ENCODE results near the gene C1QTNF2.

The C1QTNF2 gene

DNA sequence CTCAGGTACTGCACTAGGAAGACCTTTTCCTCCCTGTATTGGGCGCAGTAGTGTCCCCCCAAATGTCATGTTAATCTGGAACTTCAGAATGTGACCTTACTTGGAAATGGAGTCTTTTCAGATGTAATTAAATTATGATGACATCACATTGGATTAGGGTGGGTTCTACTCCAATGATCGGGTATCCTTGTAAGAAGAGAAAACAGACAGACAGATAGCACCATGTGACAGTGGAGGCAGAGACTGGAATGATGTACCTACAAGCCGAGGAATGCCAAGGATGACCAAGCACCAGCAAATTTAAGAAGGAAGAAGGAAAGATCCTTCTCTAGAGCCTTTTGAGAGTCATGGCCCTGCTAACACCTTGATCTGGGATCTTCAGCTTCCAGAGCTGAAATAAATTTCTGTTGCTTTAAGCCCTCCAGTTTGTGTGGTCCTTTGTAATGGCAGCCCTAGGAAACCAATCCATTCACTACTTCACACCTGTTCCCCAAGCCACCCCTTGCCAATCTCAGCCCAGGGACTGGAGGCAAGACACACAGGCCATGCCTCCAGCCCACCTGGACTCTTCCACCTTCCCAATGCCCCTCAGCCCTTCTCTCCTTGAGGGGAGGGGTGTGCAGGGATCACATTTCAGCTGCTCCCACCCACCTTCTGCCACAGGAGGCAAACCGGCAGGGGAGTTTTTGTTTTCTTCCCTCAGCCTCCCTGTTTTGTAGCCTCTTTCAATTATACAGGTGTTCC, 59.7 kb downstream of the C1QTNF2 start:
- in situ Hi-C loops (cut with HindIII; ENCODE audit: low sequenced_read_pairs) = no loop called here

DNA sequence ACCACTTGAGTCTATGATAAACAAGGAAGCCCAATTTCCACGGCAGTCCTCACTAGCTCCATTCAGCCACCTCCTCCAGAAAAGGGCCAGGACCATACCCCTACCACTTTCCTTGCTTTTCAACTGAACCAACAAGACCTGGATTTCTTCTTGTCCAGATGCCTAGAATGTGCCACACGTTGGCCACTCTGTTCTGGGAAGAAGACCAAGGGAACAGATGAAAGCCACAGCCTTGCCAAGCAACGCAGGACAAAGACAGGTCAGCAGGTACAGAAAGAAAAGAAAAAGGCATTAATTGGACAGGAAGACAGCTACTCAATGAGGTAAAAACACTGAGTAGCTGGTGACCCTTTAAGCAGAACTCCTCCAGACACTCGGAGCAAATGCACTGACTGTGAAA, 60.3 kb downstream of the C1QTNF2 start:
- in situ Hi-C loops (cut with HindIII; ENCODE audit: low sequenced_read_pairs) = no loop called here

DNA sequence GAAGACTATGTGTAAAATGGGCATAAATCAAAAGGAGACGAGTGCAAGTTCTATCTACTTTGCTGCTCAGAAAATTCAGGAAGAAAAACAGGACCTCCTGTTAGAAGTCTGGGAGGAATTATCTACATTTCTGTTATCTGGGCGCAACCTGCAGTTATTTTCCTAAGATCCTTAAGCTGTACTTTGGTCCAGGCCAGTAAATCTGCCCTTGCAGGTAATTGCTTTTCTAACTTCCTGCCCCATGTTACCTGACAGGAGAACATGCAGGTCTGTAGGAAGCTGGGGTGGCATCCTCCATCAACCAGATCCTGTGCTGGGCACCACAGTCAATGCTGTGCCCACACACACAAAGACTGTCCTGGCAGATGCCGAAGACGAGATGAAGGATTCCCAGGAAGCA, 63.7 kb downstream of the C1QTNF2 start:
- in situ Hi-C loops (cut with HindIII; ENCODE audit: low sequenced_read_pairs) = loop anchor here (5.0 kb wide), 1 partner anchor 74 kb away; no protein-coding TSS in a partner anchor

DNA sequence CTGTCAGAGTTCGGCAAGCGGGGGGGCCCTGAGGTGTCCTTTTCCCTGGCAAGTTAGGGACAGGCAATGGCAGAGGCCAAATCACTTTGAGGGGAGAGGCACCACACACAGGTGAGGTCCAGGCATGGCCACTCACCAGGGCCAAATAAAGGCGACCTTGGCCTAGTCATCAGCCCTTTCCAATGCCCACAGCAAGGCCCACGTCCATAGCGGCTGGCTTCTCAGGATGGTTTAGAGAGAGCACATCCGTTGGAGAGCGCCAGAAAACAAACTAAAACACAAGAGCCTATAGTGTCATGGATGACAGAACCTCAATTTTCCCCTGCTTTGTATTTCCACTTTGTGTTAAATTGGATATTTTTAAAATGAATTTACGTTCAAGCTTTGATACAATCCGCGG, 65.1 kb downstream of the C1QTNF2 start:
- in situ Hi-C loops (cut with HindIII; ENCODE audit: low sequenced_read_pairs) = loop anchor here (5.0 kb wide), 1 partner anchor 73 kb away; no protein-coding TSS in a partner anchor

DNA sequence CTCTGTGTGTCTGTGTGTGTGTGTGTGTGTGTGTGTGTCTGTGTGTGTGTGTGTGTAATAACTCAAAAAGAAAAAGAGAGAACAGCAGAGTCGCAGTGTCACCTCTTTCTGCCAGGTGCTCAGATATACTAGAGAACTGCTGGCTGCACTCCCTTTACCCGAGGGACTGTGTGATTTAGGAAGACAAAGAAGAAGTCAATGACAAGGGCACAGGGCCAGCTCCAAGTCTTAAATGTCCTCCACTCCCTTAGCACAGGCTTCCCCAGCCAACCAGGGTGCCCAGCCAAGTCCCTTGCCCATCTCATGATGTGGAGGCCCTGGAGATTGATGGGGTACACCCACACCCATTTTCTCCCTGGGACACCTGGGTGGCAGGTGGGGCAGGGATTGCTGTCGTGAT, 66.7 kb downstream of the C1QTNF2 start:
- in situ Hi-C loops (cut with HindIII; ENCODE audit: low sequenced_read_pairs) = no loop called here

DNA sequence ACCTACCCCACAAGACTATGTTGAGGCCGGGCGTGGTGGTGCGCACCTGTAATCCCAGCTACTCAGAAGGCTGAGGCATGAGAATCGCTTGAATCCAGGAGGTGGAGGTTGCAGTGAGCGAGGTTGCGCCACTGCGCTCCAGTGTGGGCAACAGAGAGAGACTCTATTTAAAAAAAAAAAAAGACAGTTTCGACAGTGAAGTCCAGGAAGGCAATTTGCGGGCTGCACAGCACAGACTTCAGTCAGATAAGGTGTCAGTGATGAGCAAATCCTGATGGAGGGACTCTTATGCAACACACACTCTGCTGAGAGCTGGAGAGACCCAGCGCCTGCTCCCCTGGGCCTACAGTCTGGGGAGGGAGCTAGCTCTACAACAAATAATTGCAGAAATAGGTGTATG, 72.2 kb downstream of the C1QTNF2 start:
- in situ Hi-C loops (cut with HindIII; ENCODE audit: low sequenced_read_pairs) = no loop called here

DNA sequence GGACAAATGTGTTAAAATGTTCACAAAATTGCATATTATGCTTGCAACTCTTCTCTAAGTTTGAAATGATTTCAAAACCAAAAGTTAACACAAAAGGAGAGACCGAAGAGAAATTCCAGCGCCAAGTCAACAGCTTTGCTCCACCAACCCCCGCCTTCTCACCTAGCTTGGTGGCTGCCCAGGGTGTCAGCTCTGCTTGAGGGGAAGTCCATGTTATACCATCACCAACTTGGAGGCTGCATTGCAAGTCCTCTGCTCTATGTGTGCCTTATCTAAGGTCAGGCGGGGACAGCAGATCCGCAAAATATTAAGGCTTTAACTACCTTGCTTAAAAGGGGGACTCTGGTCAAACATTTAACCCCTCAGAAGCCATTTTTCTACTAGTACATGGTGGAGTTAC, 72.7 kb downstream of the C1QTNF2 start:
- in situ Hi-C loops (cut with HindIII; ENCODE audit: low sequenced_read_pairs) = no loop called here
